ENCODE measurements around the gene CLPTM1. TPM values are rescaled to one million over a fixed set of nuclear protein-coding genes. Genes with fewer than 3 reads are reported as not detected.

The CLPTM1 gene
- total and polyA plus RNA-seq, 9 of the 15 experiments (the other 6 are each of a cell fraction or from before 2014, with no cell fraction given) = 0.37 to 96.0 (median 27.5) TPM

- TF ChIP-seq HINFP (tag; conservative IDR thresholded peaks at IDR 0.05; ENCODE audit: low read depth) (no peak), CBFB (CRISPR knock-in tag; IDR thresholded peaks at IDR 0.05) (no peak), TCFL5 (CRISPR knock-in tag; conservative IDR thresholded peaks at IDR 0.05) (no peak), IRF1 (CRISPR knock-in tag; IDR thresholded peaks at IDR 0.05; ENCODE audit: borderline replicate concordance) (no peak), TAF9B (IDR thresholded peaks at IDR 0.05; ENCODE audit: partially characterized antibody) (no peak), NFYB (IDR thresholded peaks at IDR 0.05; ENCODE audit: extremely low read depth, insufficient read length) (no peak), KLF1 (tag; IDR thresholded peaks at IDR 0.05) (no peak), KDM2B (CRISPR knock-in tag; IDR thresholded peaks at IDR 0.05) (0 out of 2 replicates have a peak, but pooled peaks have one; percentile 77), ATF7 (IDR thresholded peaks at IDR 0.05) (peak; percentile 72), ZNF76 (CRISPR knock-in tag; IDR thresholded peaks at IDR 0.05; ENCODE audit: borderline replicate concordance) (no peak), ZNF274 (IDR thresholded peaks at IDR 0.05; ENCODE audit: borderline replicate concordance, low read depth, low read length) (no peak), ARNT (IDR thresholded peaks at IDR 0.05) (no peak), MYC (IDR thresholded peaks at IDR 0.05; ENCODE audit: low read depth, low read length) (peak; percentile 84; the same call in 1 of the 2 replicates), MYC (CRISPR knock-in tag; IDR thresholded peaks at IDR 0.05; ENCODE audit: borderline replicate concordance, low read depth) (peak; percentile 68; the same call in 1 of the 2 replicates), TRIM28 (IDR thresholded peaks at IDR 0.05) (no peak), GATA2 (CRISPR knock-in tag; IDR thresholded peaks at IDR 0.05) (no peak), POLR2B (IDR thresholded peaks at IDR 0.05; ENCODE audit: low read depth, partially characterized antibody) (peak; percentile 91), POLR2AphosphoS5 (IDR thresholded peaks at IDR 0.05; ENCODE audit: control insufficient read depth, insufficient read depth, low read depth, low read length) (peak; percentile 88), RAD21 (CRISPR knock-in tag; conservative IDR thresholded peaks at IDR 0.05 in 1 of 2, IDR thresholded peaks at IDR 0.05 in 1 of 2) (no peak), HMG20A (CRISPR knock-in tag; conservative IDR thresholded peaks at IDR 0.05) (no peak), SNRNP70 (optimal IDR thresholded peaks at IDR 0.05; ENCODE audit: low read depth, low read length) (no peak), RBM34 (IDR thresholded peaks at IDR 0.05; ENCODE audit: borderline replicate concordance, insufficient read depth, low read length) (no peak), L3MBTL2 (IDR thresholded peaks at IDR 0.05) (peak; percentile 57; the same call in 1 of the 2 replicates), IRF2 (CRISPR knock-in tag; IDR thresholded peaks at IDR 0.05) (no peak), NFE2 (IDR thresholded peaks at IDR 0.05; ENCODE audit: low read depth) (no peak), PCBP1 (IDR thresholded peaks at IDR 0.05; ENCODE audit: low read depth, low read length, poor library complexity, severe bottlenecking) (peak; percentile 70), SRSF3 (IDR thresholded peaks at IDR 0.05; ENCODE audit: insufficient read depth, low read length) (no peak), ZNF586 (CRISPR knock-in tag; conservative IDR thresholded peaks at IDR 0.05) (no peak)
Observed at GRCh38 chr19:45038931-45039893, 84.0 kb downstream of the CLPTM1 start, which contains the start of gene CLASRP (continued).

Measured in K562 (cell line).